ENCODE data around the gene MBD2.

DNA sequence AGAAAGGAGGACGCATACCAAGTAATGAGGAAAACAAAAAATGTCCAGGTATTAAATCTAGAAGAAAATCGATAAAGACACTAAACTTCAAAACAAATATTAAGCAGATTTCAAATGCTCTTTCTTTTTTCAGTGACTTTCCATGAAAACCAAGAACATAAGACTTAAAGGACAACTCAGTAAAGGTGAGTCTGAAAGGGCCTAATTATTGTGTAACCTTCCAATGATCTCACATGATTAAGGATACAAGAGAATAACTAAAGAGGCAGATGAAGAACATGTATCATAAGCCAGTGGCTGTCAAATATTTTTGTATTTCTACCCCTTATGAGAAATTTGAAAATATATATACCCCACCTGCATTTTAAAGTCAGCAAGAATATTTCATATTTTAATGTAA is 30.7 kb downstream of the MBD2 start:
- TF ChIP-seq, protein P1, sequence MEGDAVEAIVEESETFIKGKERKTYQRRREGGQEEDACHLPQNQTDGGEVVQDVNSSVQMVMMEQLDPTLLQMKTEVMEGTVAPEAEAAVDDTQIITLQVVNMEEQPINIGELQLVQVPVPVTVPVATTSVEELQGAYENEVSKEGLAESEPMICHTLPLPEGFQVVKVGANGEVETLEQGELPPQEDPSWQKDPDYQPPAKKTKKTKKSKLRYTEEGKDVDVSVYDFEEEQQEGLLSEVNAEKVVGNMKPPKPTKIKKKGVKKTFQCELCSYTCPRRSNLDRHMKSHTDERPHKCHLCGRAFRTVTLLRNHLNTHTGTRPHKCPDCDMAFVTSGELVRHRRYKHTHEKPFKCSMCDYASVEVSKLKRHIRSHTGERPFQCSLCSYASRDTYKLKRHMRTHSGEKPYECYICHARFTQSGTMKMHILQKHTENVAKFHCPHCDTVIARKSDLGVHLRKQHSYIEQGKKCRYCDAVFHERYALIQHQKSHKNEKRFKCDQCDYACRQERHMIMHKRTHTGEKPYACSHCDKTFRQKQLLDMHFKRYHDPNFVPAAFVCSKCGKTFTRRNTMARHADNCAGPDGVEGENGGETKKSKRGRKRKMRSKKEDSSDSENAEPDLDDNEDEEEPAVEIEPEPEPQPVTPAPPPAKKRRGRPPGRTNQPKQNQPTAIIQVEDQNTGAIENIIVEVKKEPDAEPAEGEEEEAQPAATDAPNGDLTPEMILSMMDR (IDR thresholded peaks at IDR 0.05; ENCODE audit: poor library complexity): no peak
- TF ChIP-seq EZH2phosphoT487 (IDR thresholded peaks at IDR 0.05; ENCODE audit: low read depth, severe bottlenecking, unreplicated experiment) (no peak), EZH2 (IDR thresholded peaks at IDR 0.05; ENCODE audit: borderline replicate concordance) (no peak)

Measured in hepatocyte (in vitro differentiated cells).